Panc1 (cell line): ENCODE results near the gene PRKG1. TPM values are rescaled to one million over a fixed set of nuclear protein-coding genes. Genes with fewer than 3 reads are reported as not detected.

ENCODE experiments used
- ATAC-seq: fragments of 200-7000 bp; cut with Tn5 transposase; 2 replicates; pipeline ENCODE4 v1.9.1; 2020; ENCODE audit warnings: mild to moderate bottlenecking, moderate library complexity
- BruUV-seq: library from RNA; stranded (reverse); fragments of 400-500 nt; replicated peaks from 2 replicates; lab custom pipeline; 2021; lab: Mats Ljungman, UMichigan
- CTCF ChIA-PET: fragments of 300-600 bp; sonication (Branson Sonifier 250); formaldehyde crosslinking; loops from one replicate; lab custom pipeline; 2022; ENCODE audit warnings: antibody characterized with exemption; lab: Charles Lee
- POLR2A ChIA-PET: fragments of 300-600 bp; sonication (Branson Sonifier 250); formaldehyde crosslinking; loops from one replicate; lab custom pipeline; 2022; ENCODE audit warnings: antibody characterized with exemption; lab: Charles Lee
- DNase-seq: peaks from one replicate; pipeline ENCODE4 v3.0.0-alpha.2; 2010; ENCODE audit warnings: low read depth, low spot score
- H3K27ac ChIP-seq: 2 replicates; pipeline ENCODE4 v1.5.1; 2011; ENCODE audit warnings: mild to moderate bottlenecking, low read length, inconsistent platforms
- H3K27me3 ChIP-seq: fragments of 200-500 bp; sonication (Bioruptor generic); 2 replicates; pipeline ENCODE4 v1.6.0; 2014; ENCODE audit warnings: low read length, inconsistent platforms; ENCODE audit not compliant: control insufficient read depth, insufficient read depth
- H3K36me3 ChIP-seq: fragments of 200-500 bp; sonication (Bioruptor generic); 2 replicates; pipeline ENCODE4 v1.5.1; 2014; ENCODE audit warnings: inconsistent platforms, mild to moderate bottlenecking, low read length, moderate library complexity; ENCODE audit not compliant: control insufficient read depth, insufficient read depth
- H3K4me1 ChIP-seq: 2 replicates; pipeline ENCODE4 v1.5.1; 2011; ENCODE audit warnings: inconsistent platforms, mild to moderate bottlenecking, low read length, moderate library complexity; ENCODE audit not compliant: control insufficient read depth, insufficient read depth
- H3K4me3 ChIP-seq, 2 experiments: 2 replicates each; pipeline ENCODE4 v1.5.1; 2011 to 2012; ENCODE audit warnings: low read depth in 2 of 2, low read length in 2 of 2, mild to moderate bottlenecking in 2 of 2, inconsistent platforms in 1 of 2, moderate library complexity in 1 of 2
- H3K9me3 ChIP-seq: fragments of 200-500 bp; sonication (Bioruptor generic); 2 replicates; pipeline ENCODE4 v1.5.1; 2014; ENCODE audit warnings: low read depth, mild to moderate bottlenecking, inconsistent platforms, low read length, moderate library complexity; ENCODE audit not compliant: control insufficient read depth, insufficient read depth
- POLR2AphosphoS5 ChIP-seq: IDR thresholded peaks from 2 replicates; pipeline ENCODE4 v1.6.1; 2012; ENCODE audit warnings: mild to moderate bottlenecking, low read depth, low read length, moderate library complexity
- SIN3A ChIP-seq: IDR thresholded peaks from 2 replicates; pipeline ENCODE4 v1.6.1; 2012; ENCODE audit warnings: low read depth, mild to moderate bottlenecking, low read length, moderate library complexity, borderline replicate concordance; ENCODE audit not compliant: insufficient read depth
- TCF7L2 ChIP-seq: IDR thresholded peaks from 2 replicates; pipeline ENCODE4 v1.6.1; 2011; ENCODE audit warnings: mild to moderate bottlenecking, low read depth, low read length, inconsistent platforms
- in situ Hi-C: cut with HindIII; loops from 2 replicates; pipeline ENCODE4 v1.10.0; 2016; ENCODE audit warnings: low sequenced_read_pairs, low pct_unique_long_range_greater_than_20kb
- intact Hi-C: fragments of 100-400 bp; cut with micrococcal nuclease; formaldehyde crosslinking; loops from one replicate; pipeline ENCODE4 v1.10.0; 2022; ENCODE audit not compliant: unreplicated experiment
- total RNA-seq: library from RNA; stranded (reverse); gene quantifications from one replicate; pipeline ENCODE4 v1.2.1, GENCODE V29; 2021; ENCODE audit not compliant: unreplicated experiment
- TF ChIP-seq, protein P1 (sequence below), 2 experiments: IDR thresholded peaks; 2 replicates each; pipeline ENCODE4 v1.6.1; 2011 to 2012; ENCODE audit warnings: low read depth in 2 of 2, control low read depth in 1 of 2, low read length in 1 of 2, mild to moderate bottlenecking in 1 of 2, moderate library complexity in 1 of 2; ENCODE audit not compliant: insufficient read depth in 1 of 2
- TF ChIP-seq, protein P2 (sequence below): fragments of 450-650 bp; IDR thresholded peaks from 2 replicates; pipeline ENCODE4 v1.5.1; 2017; ENCODE audit warnings: mild to moderate bottlenecking

PRKG1 gene
- total RNA-seq, 1 experiment from 2014 or later = 0.92 TPM

DNA sequence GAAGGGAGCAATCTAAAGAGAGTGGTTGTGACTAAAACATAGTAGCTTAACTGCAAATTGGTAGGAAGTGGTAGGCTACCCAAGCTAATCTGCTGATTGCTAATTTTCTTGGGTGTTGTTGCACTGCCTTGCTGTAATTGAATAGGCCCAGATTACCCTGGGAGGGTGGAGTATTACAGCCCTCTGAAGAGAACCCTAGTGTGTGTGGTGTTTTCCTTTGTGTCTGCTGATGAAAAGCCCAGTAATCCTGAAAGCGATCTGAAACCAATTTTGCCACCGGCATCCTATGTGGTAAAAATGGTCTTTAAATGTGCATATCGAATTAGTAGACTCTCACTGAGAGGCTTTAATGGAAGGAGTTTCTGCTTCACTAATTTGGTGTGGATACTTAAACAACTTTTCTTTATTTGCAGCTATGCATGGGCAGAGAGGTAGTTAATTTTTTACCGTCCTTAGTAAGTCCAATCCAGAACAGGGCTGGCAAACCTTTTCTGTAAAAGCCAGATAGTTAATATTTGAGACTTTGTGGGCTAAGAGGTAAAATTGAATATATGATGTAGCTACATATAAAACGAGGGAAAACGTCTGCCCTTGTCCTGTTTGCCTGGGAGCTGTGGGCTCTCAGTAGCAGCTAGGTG lies 532.7 kb downstream of the PRKG1 start:
- DNase-seq (no peak), ATAC-seq (no peak)
- Histone ChIP-seq H3K36me3 (no peaks in the 10 kb centered on the region), H3K27me3 (no peaks in the 10 kb centered on the region), H3K4me1 (no peaks in the 10 kb centered on the region), H3K27ac (no peak overlapping the region), H3K9me3 (no peaks in the 10 kb centered on the region), H3K4me3 (no peak overlapping the region)
- intact Hi-C loops = no loop called here
- POLR2A ChIA-PET = no interaction called here
- TF ChIP-seq TCF7L2 (no peak), POLR2AphosphoS5 (no peak), SIN3A (no peak)
- TF ChIP-seq, protein P1, sequence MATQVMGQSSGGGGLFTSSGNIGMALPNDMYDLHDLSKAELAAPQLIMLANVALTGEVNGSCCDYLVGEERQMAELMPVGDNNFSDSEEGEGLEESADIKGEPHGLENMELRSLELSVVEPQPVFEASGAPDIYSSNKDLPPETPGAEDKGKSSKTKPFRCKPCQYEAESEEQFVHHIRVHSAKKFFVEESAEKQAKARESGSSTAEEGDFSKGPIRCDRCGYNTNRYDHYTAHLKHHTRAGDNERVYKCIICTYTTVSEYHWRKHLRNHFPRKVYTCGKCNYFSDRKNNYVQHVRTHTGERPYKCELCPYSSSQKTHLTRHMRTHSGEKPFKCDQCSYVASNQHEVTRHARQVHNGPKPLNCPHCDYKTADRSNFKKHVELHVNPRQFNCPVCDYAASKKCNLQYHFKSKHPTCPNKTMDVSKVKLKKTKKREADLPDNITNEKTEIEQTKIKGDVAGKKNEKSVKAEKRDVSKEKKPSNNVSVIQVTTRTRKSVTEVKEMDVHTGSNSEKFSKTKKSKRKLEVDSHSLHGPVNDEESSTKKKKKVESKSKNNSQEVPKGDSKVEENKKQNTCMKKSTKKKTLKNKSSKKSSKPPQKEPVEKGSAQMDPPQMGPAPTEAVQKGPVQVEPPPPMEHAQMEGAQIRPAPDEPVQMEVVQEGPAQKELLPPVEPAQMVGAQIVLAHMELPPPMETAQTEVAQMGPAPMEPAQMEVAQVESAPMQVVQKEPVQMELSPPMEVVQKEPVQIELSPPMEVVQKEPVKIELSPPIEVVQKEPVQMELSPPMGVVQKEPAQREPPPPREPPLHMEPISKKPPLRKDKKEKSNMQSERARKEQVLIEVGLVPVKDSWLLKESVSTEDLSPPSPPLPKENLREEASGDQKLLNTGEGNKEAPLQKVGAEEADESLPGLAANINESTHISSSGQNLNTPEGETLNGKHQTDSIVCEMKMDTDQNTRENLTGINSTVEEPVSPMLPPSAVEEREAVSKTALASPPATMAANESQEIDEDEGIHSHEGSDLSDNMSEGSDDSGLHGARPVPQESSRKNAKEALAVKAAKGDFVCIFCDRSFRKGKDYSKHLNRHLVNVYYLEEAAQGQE (IDR thresholded peaks at IDR 0.05; ENCODE audit: insufficient read depth in 1 of 2, low read depth in 2 of 2, low read length in 1 of 2) = no peak
- TF ChIP-seq, protein P2, sequence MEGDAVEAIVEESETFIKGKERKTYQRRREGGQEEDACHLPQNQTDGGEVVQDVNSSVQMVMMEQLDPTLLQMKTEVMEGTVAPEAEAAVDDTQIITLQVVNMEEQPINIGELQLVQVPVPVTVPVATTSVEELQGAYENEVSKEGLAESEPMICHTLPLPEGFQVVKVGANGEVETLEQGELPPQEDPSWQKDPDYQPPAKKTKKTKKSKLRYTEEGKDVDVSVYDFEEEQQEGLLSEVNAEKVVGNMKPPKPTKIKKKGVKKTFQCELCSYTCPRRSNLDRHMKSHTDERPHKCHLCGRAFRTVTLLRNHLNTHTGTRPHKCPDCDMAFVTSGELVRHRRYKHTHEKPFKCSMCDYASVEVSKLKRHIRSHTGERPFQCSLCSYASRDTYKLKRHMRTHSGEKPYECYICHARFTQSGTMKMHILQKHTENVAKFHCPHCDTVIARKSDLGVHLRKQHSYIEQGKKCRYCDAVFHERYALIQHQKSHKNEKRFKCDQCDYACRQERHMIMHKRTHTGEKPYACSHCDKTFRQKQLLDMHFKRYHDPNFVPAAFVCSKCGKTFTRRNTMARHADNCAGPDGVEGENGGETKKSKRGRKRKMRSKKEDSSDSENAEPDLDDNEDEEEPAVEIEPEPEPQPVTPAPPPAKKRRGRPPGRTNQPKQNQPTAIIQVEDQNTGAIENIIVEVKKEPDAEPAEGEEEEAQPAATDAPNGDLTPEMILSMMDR = no peak
- no TSS peak for BruUV-seq
- CTCF ChIA-PET = no interaction called here
- in situ Hi-C loops = no loop called here

DNA sequence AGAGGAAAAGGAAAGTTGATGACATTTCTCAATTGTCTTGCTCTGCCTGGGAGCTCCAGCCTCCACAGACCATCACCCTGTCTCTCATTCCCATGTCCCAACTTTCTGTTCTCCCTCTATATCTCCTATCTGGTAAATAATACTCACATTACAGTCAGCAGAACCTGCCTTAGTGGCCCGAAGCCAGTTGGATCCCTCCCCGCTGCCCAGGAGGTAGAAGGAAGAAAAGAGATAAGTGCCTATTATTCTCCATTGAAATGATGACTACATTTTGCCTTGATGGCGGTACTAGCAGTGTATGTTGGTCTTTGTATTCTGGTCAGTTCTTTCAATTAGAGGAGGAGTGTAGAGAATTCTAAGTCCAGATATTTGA lies 533.2 kb downstream of the PRKG1 start:
- Histone ChIP-seq H3K36me3 (no peaks in the 10 kb centered on the region), H3K4me1 (no peaks in the 10 kb centered on the region), H3K27me3 (no peaks in the 10 kb centered on the region), H3K9me3 (no peaks in the 10 kb centered on the region), H3K4me3 (no peak overlapping the region), H3K27ac (no peak overlapping the region)
- ChIA-PET POLR2A (no interaction called here), CTCF (no interaction called here)
- TF ChIP-seq, protein P2 = no peak
- TF ChIP-seq POLR2AphosphoS5 (no peak), SIN3A (no peak), TCF7L2 (no peak)
- TF ChIP-seq, protein P1 (IDR thresholded peaks at IDR 0.05; ENCODE audit: insufficient read depth in 1 of 2, low read depth in 2 of 2, low read length in 1 of 2) = no peak
- DNase-seq (no peak), ATAC-seq (no peak)
- in situ Hi-C loops (no loop called here), intact Hi-C loops (no loop called here)
- no TSS peak for BruUV-seq
